Natural killer cell (primary cell): ENCODE measurements around the gene MYL1. TPM values are rescaled to one million over a fixed set of nuclear protein-coding genes. Genes with fewer than 3 reads are reported as not detected.

Experiments
- ATAC-seq, 3 donors: fragments of 150-1000 bp in 2 of 3; fragments of 200-7000 bp in 1 of 3; cut with Tn5 transposase; 1 replicate in 1 of 3; 2 replicates in 2 of 3; pipeline ENCODE4 v1.10.0; 2021; ENCODE audit warnings: mild to moderate bottlenecking in 2 of 3, moderate library complexity in 2 of 3
- DNase-seq, 2 donors: peaks; one replicate each; pipeline versions ENCODE4 v3.0.0 to v3.0.0-alpha.2; 2013 to 2021; ENCODE audit warnings: mixed read lengths in 1 of 2
- H3K27ac ChIP-seq: one replicate; pipeline ENCODE4 v1.5.1; 2013; ENCODE audit warnings: mild to moderate bottlenecking, low read length
- H3K27me3 ChIP-seq: one replicate; pipeline ENCODE4 v1.6.1; 2013; ENCODE audit warnings: low read length; ENCODE audit not compliant: control insufficient read depth, insufficient read depth
- H3K36me3 ChIP-seq: one replicate; pipeline ENCODE4 v1.6.1; 2013; ENCODE audit warnings: low read length; ENCODE audit not compliant: control insufficient read depth, insufficient read depth
- H3K4me1 ChIP-seq: one replicate; pipeline ENCODE4 v1.6.1; 2013; ENCODE audit warnings: low read length; ENCODE audit not compliant: control insufficient read depth, insufficient read depth
- H3K4me3 ChIP-seq: one replicate; pipeline ENCODE4 v1.5.1; 2013; ENCODE audit warnings: low read length
- H3K9me3 ChIP-seq: one replicate; pipeline ENCODE4 v1.6.1; 2013; ENCODE audit warnings: low read length; ENCODE audit not compliant: control insufficient read depth, insufficient read depth
- H3K27ac Mint-ChIP-seq, 2 donors: one replicate each; pipeline ENCODE4 v1.8.0; 2022; ENCODE audit warnings: mild to moderate bottlenecking in 2 of 2, mixed read lengths in 2 of 2, moderate library complexity in 1 of 2
- H3K27me3 Mint-ChIP-seq, 2 donors: one replicate each; pipeline ENCODE4 v1.8.0; 2022; ENCODE audit warnings: low read depth in 2 of 2, mixed read lengths in 2 of 2
- H3K36me3 Mint-ChIP-seq: one replicate; pipeline ENCODE4 v1.8.0; 2022; ENCODE audit warnings: mixed read lengths
- H3K4me1 Mint-ChIP-seq, 2 donors: one replicate each; pipeline ENCODE4 v1.8.0; 2022; ENCODE audit warnings: mixed read lengths in 2 of 2
- H3K4me3 Mint-ChIP-seq: one replicate; pipeline ENCODE4 v1.8.0; 2022; ENCODE audit warnings: mild to moderate bottlenecking, moderate library complexity, mixed read lengths
- H3K9me3 Mint-ChIP-seq, 2 donors: one replicate each; pipeline ENCODE4 v1.8.0; 2022; ENCODE audit warnings: mixed read lengths in 2 of 2
- WGBS: methylation state at CpG from one replicate; pipeline ENCODE4 v1.1.7; 2013; ENCODE audit warnings: missing lambda C conversion rate; ENCODE audit not compliant: insufficient coverage; 5-methylcytosine and 5-hydroxymethylcytosine counted together
- intact Hi-C: fragments of 100-400 bp; cut with micrococcal nuclease; formaldehyde crosslinking; loops from one replicate; pipeline ENCODE4 v1.14.2; 2022
- total RNA-seq, 4 donors: library from RNA; stranded (reverse); fragments of 120-200 nt in 1 of 4; gene quantifications; one replicate each; pipeline versions ENCODE4 v1.2.3 to v1.2.4, GENCODE V29; 2013 to 2022
- TF ChIP-seq, protein P1 (sequence below): fragments of 200-600 bp; IDR thresholded peaks from one replicate; pipeline ENCODE4 v1.8.0; 2022; ENCODE audit warnings: antibody characterized with exemption

MYL1 gene
- total RNA-seq, 3 donors from 2014 or later (not counting 1 experiment from before 2014, with no cell fraction given), result not detected

- Histone ChIP-seq H3K9me3 (no peaks in the 10 kb centered on the region), H3K27ac (no peak overlapping the region), H3K36me3 (no peaks in the 10 kb centered on the region), H3K4me3 (no peak overlapping the region), H3K27me3 (no peaks in the 10 kb centered on the region), H3K4me1 (no peaks in the 10 kb centered on the region)
- ATAC-seq, result no peak
- no peak overlapping the region for H3K4me3 Mint-ChIP-seq
- DNase-seq, result no peak
- intact Hi-C loops, result no loop called here
- H3K4me1 Mint-ChIP-seq, result no peaks in the 10 kb centered on the region
- TF ChIP-seq, protein P1, sequence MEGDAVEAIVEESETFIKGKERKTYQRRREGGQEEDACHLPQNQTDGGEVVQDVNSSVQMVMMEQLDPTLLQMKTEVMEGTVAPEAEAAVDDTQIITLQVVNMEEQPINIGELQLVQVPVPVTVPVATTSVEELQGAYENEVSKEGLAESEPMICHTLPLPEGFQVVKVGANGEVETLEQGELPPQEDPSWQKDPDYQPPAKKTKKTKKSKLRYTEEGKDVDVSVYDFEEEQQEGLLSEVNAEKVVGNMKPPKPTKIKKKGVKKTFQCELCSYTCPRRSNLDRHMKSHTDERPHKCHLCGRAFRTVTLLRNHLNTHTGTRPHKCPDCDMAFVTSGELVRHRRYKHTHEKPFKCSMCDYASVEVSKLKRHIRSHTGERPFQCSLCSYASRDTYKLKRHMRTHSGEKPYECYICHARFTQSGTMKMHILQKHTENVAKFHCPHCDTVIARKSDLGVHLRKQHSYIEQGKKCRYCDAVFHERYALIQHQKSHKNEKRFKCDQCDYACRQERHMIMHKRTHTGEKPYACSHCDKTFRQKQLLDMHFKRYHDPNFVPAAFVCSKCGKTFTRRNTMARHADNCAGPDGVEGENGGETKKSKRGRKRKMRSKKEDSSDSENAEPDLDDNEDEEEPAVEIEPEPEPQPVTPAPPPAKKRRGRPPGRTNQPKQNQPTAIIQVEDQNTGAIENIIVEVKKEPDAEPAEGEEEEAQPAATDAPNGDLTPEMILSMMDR, result no peak
- no peaks in the 10 kb centered on the region for H3K27me3 Mint-ChIP-seq
- H3K36me3 Mint-ChIP-seq, result no peaks in the 10 kb centered on the region
- H3K27ac Mint-ChIP-seq, result no peak overlapping the region
- 62% methylated on average over 3 of the region's 3 CpGs for WGBS
- peaks cover 0 to 5% of the 10 kb centered on the region in 2 donors for H3K9me3 Mint-ChIP-seq
These were observed 15.1 kb downstream of the MYL1 start for GRCh38 chr2:210299866-210300373.

DNA sequence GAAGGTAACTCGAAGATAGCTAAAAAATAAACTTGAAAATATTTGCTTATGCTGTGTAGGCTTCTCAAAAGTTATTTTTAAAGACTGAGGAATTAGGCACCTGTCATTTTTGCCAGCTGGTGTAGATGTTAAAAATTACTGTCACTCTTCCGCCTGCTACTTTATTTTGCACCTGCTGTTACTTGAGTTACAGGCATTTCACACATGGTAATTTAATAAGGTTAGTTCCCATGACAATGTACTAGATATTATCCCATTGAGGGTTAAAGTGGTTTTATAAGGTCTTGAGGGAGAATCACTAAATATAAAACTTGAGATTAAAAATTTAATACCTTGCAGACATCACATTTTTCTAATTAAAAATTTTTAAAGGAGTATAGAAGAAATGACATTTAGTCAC lies 26.6 kb downstream of the MYL1 start:
- Histone ChIP-seq H3K27me3 (no peaks in the 10 kb centered on the region), H3K36me3 (no peaks in the 10 kb centered on the region), H3K4me3 (no peak overlapping the region), H3K9me3 (peaks cover 3% of the 10 kb centered on the region), H3K27ac (no peak overlapping the region), H3K4me1 (no peaks in the 10 kb centered on the region)
- 92% methylated on average over 2 of the region's 2 CpGs for WGBS
- Mint-ChIP-seq H3K4me1 (no peaks in the 10 kb centered on the region), H3K36me3 (no peaks in the 10 kb centered on the region), H3K27me3 (no peaks in the 10 kb centered on the region), H3K9me3 (peaks cover 0 to 2% of the 10 kb centered on the region in 2 donors), H3K4me3 (no peak overlapping the region), H3K27ac (no peak overlapping the region)
- TF ChIP-seq, protein P1, result no peak
- ATAC-seq (no peak), DNase-seq (no peak)
- intact Hi-C loops, result no loop called here

GRCh38 chr2:210287301-210287700 lies 27.7 kb downstream of the MYL1 start:
- TF ChIP-seq, protein P1, result no peak
- no peaks in the 10 kb centered on the region for H3K27me3 Mint-ChIP-seq
- Histone ChIP-seq H3K9me3 (peaks cover 3% of the 10 kb centered on the region), H3K27me3 (no peaks in the 10 kb centered on the region), H3K4me1 (no peaks in the 10 kb centered on the region), H3K36me3 (no peaks in the 10 kb centered on the region), H3K4me3 (no peak overlapping the region), H3K27ac (no peak overlapping the region)
- H3K9me3 Mint-ChIP-seq, result peaks cover 0 to 4% of the 10 kb centered on the region in 2 donors
- no peak overlapping the region for H3K27ac Mint-ChIP-seq
- ATAC-seq (no peak), DNase-seq (no peak)
- H3K4me3 Mint-ChIP-seq, result no peak overlapping the region
- intact Hi-C loops, result no loop called here
- no peaks in the 10 kb centered on the region for H3K4me1 Mint-ChIP-seq
- H3K36me3 Mint-ChIP-seq, result no peaks in the 10 kb centered on the region

GRCh38 chr2:210286123-210286680 lies 28.8 kb downstream of the MYL1 start:
- Mint-ChIP-seq H3K9me3 (peaks cover 0 to 8% of the 10 kb centered on the region in 2 donors), H3K27me3 (no peaks in the 10 kb centered on the region), H3K36me3 (no peaks in the 10 kb centered on the region), H3K27ac (no peak overlapping the region), H3K4me3 (no peak overlapping the region), H3K4me1 (no peaks in the 10 kb centered on the region)
- ATAC-seq (no peak), DNase-seq (no peak)
- Histone ChIP-seq H3K27me3 (no peaks in the 10 kb centered on the region), H3K36me3 (no peaks in the 10 kb centered on the region), H3K4me3 (no peak overlapping the region), H3K9me3 (peaks cover 3% of the 10 kb centered on the region), H3K4me1 (no peaks in the 10 kb centered on the region), H3K27ac (no peak overlapping the region)
- TF ChIP-seq, protein P1, result no peak
- intact Hi-C loops, result no loop called here
